Spleen (tissue), 7 donors: ENCODE results near the gene MYOF.

Source experiments
- CTCF ChIP-seq, 11 experiments: fragments of 200-600 bp in 7 of 11; fragments of 450-650 bp in 4 of 11; sonication (generic) in 4 of 11; IDR thresholded peaks in 8 of 11; conservative IDR thresholded peaks in 3 of 11; 1 replicate in 7 of 11; 2 replicates in 4 of 11; pipeline versions ENCODE4 v1.4.0 to v1.8.0; 2016 to 2021; ENCODE audit warnings: antibody characterized with exemption in 11 of 11, inconsistent platforms in 4 of 11, mild to moderate bottlenecking in 1 of 11
- POLR2A ChIP-seq, 3 donors: fragments of 450-650 bp; IDR thresholded peaks; one replicate each; pipeline ENCODE4 v1.5.1; 2017; ENCODE audit warnings: antibody characterized with exemption in 3 of 3, mild to moderate bottlenecking in 1 of 3
- POLR2AphosphoS5 ChIP-seq, 3 donors: sonication (generic); formaldehyde crosslinking; IDR thresholded peaks; one replicate each; pipeline ENCODE4 v1.5.1; 2017; ENCODE audit warnings: antibody characterized with exemption in 3 of 3
- donor health status: DM: no; HTN: no; CAD: no; lungs with moderate emphysema.
- donor health status: DM: no; HTN: no; CAD: no.
- donor health status: DM: no; HTN: no; CAD: no.

- no peak for TF ChIP-seq CTCF (IDR thresholded peaks at IDR 0.05 in 8 of 11, conservative IDR thresholded peaks at IDR 0.05 in 3 of 11)
- TF ChIP-seq POLR2A (IDR thresholded peaks at IDR 0.05) = no peak
- TF ChIP-seq POLR2AphosphoS5 (IDR thresholded peaks at IDR 0.05) = no peak
These were observed 9.5 kb upstream of the MYOF start for GRCh38 chr10:93491602-93492121.
